GM19438 (cell line): ENCODE measurements around the gene SCUBE1.

Experiments
- ATAC-seq: cut with Tn5 transposase; IDR thresholded peaks from one replicate; pipeline ENCODE4 v1.9.1; 2021; ENCODE audit warnings: low read depth; ENCODE audit not compliant: unreplicated experiment

Gene SCUBE1

DNA sequence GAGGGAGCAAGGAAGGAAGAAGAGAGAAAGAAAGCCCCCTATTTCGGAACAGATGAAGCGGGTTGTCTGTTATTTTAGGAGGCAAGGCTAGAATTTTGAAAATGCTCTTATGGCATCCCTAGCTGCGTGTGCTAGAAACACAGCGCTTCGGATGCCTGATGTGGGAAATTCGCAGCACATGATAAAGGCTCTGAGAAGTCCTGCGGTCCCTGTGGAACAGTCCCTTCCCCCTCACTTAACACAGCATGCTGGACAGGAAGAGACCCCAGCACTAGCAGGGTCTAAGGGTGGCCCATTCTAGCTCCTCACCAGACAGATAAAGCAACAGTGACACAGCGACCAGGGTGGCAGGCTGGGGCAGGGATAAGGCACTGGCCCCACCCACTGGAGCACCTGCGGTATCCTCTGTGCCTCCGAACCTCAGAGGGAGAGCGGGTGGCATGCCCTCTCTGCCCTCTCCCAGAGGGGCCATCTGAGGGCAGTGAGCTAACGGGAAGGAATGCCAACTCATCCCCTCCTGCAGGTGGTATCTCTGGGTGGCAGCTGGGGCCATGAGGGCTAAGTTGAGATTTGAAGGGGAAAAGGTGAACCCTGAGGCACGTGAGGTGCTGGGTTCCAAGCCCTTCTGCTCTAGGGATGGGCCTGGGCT, 75.7 kb downstream of the SCUBE1 start:
- ATAC-seq, result no peak

DNA sequence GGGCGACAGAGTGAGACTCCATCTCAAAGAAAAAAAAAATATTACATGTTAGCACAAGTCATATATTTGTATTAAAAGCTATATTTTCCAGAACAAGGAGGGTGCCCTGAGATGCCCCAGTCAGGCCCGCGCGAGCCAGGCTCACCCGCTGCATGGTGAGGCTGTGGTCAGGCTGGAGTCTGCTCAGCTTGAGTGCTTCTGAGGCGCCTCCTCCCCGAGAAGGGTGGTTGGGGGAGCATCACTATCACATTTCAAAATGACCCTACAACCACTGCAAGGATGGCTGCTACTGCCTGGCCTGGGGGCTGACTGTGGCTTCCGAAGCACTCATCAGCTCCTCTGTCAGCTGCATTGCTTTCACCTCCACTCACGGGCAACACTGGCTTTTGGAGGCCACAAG, 77.1 kb downstream of the SCUBE1 start:
- ATAC-seq, result no peak

DNA sequence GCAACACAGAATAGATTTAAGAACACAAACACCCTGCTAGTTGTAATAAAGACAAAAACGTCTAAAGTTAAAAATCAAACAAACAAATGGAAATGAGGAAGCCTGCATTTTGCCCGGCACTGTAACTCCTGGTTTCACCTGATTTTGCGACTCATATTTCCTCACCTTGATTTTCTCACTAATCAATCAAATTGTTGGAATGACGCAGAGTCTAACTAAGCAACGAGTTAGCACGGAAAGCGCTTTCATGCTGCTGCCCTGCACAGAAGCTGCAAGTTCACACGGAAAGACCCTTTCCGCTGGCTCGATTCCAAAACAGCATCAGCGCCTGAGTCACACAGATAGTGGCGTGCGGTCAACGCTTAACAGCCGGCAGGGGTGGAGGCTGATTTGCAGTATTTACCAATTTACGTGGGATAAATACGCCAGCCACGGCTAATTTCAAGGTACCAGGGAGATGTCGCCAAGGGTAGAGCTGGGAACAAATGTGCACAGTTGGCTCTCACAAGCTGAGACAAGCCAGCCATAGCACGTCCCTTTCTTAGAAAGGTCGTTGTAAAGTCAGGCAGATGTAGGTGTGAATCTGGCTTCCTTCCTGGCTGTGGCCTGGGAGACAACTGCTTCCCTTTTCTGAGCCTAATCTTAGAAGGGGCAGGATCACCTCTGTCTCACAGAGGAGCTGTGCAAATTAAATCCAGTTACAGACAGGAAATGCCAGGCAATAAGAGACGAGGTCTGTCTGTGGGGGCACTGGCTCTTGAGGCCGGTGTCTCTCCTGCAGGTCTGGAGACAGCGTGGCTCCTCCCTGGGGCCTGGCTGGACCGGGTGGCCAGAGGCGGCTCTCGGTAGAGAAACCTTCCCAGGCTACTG, 79.3 kb downstream of the SCUBE1 start:
- ATAC-seq, result peak; percentile 56

DNA sequence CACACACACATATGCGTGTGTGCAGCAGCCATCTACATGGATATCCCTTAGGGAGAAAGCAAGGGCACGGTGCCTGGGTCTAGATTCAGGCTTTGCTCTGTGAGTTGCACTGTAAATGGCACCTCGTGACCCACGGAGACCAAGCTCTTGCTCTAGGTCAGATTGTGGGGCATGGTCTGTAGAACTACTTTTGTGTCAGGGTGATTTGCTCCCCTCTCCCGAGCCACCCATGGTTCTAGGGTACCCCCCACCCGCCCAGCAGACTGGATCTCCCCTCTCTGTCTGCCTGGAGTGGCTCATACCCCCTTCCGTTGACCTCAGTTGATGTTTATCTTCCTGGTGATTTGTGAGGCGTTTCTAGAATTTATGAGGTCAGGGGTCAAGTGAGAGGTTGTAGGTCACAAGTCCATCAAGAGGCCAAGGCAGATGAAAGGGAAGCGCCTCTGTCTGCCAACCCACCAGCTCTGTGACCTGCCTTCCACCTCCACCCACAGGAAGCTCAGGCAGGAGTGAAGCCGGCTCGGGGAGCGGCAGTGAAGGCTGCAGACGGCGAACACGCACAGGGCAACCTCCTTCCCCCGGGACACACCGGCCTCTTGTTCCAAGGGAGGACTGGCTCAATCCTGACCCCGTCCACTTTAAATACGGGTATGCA, 80.1 kb downstream of the SCUBE1 start:
- no peak for ATAC-seq

DNA sequence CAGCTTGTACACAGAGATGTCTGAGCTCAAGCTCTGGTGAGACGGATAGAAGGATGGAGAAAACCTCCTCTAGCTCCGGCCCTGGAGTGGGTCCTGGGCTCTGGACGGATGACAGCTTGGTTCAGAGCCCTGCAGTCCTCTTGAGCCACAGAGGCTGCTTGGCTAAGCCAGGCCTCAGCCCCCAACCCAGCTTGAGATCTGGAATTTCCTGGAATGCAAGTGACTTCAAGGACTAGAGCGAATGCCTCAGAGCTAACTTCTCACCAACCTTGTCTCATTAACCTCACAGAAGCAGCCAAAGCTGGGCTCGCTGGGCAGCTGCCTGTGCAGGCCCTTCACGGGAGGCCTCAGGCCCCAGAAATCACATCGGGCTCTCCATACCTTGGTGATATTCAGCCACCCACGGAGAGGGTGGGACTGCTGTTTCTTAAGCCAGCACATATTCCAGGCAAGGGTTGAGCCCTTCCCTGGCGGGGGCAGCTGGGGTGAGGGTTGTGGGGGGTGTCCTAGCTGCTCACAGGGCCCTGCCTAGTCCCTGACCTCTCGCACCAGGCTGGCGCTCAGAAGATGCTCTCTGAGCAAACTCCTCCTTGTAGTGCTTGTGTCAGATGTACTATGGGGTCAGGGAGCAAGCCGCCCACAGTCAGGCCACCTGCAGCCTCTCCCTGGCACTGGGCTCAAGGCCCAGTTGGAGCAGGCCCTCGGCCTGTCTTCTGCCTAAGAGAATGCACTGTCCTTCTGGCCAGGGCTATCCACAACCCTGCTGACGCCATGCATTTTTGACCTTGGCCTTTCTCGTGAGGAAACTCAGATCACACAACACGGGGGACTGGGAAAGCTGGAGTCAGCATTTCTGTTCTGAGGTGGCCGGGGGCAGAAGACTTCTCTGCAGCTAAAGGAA, 82.6 kb downstream of the SCUBE1 start:
- ATAC-seq, result no peak

DNA sequence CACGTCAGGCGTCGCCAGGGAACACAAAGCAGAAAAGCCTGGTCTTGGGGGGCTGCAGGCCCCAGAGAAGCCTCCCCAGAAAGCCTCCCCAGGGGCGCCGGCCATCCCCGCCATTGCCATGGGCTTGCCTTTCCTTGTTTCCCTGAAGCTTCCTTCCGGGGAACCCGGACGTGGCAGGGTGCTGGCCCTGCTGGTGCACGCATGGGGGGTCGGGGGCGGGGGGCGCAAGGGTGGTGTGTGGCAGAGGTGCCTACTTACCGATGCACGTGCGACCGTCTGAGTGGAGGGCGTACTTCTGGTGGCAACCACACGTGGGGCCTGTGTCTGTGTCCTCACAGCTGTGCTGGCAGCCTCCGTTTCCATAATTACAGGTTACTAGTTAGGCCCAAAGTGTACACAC, 85.2 kb downstream of the SCUBE1 start:
- ATAC-seq, result no peak

DNA sequence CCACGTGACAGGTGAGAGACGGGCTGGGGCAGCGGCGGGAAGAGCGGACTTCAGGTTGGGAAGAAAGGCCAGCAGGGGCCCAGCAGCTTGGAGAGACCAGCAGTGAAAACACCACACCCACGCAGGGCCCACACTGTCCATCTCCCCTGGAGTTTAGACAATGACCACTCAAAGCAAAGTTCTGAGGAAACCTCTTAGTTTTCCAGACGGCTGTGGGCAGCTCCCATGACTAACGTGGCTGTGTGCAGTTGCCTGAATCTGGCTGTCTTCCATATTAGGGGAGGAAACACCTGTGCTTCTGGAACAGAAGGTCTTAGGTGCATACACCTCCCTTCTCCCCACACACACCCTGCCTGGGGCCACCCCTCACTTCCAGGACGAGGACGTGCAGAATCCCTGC, 85.6 kb downstream of the SCUBE1 start:
- ATAC-seq, result no peak

DNA sequence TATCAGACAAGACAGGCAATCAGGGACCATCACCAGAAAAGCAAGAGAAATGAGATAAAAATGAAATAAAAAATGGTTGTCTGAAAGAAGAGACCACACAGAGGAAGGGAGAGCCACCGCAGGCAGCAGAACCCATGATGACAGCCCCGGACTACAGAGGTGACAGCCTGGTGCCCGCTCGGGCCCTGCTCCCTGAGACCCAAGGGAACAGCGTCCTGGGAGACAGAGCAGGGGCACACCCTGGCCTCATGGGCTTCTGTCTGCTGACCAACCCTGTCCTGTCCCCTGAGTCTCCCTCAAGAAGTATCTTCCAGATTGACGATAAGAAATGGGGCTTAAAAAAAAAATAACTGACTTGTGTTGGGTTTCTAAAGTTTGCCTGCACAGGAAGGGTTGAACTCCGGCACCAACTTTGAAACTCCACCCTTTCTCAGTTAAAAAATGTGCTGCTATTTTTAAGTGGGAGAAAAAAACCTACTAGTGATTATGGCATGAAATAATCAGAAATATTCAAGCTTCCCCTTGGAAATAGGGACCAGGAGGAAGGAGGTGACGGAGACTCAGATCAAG, 86.1 kb downstream of the SCUBE1 start:
- no peak for ATAC-seq

DNA sequence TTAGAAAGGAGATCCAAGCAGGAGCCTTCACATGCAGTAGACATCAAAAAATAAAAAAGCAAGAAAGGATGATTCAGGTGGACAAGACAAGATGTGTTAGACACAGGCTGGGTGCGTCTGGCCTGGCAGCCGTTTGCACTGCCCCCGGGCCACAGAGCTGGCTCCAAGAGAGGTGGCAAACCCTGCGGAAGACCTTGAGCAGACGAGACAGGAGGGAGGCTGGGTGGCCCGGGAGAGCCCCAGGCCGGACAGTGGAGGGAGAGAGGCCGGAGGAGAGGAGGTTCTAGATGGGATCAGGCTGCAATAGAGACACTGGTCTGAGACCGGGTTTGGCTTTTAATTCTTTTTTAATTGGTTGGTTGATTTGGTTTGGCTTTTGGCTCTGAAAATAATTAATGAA, 86.6 kb downstream of the SCUBE1 start:
- no peak for ATAC-seq

DNA sequence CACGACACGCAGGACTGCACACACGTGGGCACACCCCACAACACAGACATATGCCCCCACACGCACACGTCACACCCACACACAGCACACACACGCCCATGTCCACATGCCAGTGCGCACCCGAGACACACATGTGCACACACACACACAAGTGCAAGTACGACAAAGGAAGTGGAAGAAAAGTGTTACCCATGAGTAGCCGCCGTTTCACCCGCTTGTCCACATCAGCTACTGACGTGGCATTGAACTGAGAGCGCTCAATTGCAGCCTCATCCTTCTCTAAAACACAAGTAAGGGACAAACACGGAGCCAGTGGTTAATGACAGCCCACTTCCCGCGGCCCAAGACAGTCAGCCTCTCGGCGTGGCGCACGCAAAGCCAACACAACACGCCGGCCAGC, 87.9 kb downstream of the SCUBE1 start:
- ATAC-seq, result no peak

DNA sequence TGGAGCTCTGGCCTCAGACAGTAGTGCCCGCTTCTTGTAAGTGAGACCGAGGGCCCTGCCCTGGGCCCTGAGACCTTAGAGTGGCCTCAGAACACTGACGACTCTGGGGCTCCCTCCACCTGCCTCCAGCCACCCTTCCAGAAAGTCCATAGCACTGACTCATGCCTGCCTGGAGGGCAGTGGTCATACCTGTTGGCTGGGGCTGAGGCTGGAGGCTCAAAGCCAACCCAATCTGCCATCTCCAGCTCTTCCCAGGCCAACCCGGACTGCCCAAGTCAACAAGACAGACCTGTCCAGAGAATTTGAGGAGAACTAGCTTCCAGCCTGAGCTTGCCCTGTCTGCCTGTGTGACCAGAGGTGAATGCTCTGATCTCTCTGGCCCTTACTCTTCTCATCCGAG, 89.3 kb downstream of the SCUBE1 start:
- no peak for ATAC-seq

DNA sequence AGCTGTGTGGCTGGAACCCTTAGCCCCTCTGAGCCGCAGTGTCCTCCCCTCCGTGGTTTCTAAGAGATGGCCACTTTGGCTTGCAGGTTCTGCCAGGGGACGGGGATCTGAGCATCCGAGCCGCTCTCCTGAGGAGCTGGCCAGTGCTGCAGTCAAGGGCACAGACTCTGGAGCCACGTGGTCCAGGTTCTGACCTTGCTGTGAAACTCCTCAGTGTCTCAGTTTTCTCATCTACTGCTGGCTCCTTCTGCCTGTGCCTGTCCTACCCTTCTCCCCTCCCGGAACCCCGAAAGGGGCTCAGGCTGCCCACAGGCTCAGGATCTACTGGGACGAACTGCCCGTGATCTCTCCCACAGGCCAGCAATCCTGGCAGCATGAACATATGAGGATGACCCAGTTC, 90.9 kb downstream of the SCUBE1 start:
- ATAC-seq, result no peak

DNA sequence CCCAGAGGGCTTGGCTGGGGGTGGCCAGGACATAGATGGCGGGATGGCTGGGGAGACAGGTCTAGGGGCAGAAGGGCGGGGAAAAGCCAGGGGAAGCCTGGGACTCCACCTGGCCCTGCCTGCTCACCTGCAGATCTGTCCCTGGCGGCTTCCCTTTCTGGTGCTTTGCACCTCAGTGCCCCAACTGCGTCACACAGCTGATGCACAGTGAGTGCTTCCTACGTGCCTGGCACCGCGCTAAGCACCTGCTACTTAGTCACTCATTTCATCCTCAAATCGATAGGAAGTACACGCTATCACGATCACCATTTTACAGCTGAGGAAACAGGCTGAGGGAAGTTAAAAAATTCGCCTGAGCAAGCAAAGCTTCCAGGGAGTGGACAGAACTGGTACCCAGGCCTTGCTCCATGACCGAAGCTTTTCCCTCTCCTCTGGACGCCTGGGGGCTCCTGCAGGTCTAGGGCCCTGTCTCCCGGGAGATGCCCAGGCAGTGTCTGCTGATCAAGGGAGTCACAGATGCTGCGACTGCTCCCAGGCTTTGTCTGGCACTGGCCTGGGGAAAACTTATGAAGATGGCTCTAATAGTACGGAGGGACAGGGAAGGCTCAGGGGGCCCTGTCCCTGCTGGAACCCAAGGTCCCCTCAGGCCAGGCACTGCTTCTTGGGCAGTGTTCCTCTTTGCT, 93.2 kb downstream of the SCUBE1 start:
- no peak for ATAC-seq

DNA sequence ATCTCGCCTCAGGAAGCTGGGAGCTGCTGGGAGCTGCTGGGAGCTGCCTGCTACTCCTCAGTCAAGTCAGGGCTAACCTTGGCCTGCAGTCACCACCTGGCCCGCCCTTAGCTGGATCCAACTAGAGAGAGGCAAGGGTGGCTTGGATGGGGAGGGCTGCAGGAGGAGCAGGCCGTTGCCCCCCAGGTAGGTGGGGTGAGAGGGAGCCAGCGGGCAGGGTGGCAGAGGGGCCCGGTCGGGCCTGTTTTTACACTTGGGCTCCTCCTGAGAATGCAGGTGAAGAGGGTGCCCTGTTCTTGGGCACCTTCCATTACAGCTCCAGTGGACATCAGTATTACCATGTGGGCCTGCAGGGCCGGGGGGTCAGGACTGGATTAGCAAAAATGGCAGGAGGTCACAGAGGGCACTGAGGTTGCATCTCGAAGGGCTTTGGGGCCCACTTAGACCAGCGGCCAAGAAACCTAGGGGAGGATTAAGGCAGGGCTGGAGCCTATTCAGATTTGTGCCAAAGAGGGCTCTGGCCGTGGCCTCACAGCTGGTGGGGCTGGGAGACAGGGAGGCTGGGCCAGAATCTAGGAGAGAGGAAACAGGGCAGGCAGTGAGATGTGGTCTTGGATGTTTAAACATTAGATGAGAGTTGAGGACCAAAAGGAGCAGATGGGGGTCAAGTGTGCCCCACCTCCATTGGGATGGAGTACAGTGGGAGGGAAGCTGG, 95.5 kb downstream of the SCUBE1 start:
- no peak for ATAC-seq

DNA sequence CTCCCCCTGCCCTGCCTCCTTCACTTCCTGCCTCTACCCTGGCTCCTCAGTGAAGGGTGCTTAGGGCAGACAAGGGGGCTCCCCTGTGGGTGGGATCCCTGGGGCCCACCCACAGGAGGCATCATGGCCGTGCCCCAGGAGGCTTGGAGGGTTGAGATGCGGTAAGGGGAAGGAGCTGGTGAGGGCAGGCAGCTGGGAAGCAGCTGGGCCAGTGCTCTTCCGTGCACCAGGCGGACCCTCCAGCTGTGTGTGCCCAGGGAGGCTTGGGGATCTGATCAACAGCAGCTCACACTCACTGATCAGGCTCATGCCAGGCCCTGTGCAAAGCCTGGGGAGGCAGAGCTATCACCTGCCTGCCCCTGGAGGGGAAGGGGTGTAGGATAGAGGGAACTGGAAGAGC, 97.0 kb downstream of the SCUBE1 start:
- ATAC-seq, result no peak

DNA sequence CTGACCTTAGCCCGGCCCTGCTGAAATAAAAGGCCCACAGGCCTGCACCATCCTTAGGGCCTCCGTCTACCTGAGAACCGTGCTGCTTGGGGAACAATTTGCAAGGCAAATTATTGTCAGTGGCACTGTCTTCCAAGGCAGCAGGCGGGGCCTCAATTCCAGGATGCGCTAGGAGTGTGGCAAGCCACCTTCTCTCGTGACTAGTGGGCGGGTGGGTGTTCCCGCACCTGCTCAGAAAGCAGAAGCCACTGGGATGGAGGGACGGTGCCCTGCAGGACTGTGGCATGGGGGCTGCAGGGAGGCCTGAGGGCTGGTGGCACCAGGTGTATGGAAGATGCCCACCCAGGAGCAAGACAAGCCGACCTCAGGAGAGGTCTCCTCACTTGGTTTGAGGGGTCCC, 97.5 kb downstream of the SCUBE1 start:
- ATAC-seq, result no peak

DNA sequence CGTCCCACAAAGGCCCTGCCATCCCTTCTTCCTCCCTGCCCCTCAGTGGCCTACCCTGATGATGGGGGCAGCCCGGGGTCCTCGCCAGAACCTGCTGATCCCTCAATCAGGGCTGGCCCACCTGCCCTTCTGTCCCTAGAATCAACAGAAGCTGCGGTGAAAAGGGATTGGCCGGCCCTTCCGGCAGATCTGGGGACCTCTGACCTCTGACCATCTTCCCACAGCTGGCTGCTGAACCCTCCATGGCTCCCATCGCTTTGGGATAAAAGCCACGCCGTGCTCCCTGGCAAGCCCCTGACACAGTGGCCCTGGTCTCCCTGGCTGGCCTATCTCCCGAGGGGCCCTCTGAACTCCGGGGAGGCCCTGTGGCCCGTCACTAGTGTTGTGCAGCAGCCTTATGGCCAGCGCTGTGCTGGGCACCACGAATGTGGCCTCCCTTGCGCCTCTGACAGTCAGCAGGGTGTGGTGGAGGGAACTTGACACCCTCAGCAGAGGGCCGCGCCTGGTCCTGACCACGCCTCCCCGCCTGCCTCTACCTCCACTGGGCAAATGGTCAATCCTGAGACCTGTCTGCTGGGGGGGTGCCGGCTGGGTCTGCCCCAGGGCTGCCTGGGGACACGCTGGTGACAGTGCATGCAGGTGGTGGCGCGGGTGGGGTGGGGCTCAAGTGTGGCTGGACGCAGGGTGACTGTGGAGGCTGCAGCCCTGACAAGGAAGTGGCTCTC, 98.2 kb downstream of the SCUBE1 start:
- no peak for ATAC-seq

DNA sequence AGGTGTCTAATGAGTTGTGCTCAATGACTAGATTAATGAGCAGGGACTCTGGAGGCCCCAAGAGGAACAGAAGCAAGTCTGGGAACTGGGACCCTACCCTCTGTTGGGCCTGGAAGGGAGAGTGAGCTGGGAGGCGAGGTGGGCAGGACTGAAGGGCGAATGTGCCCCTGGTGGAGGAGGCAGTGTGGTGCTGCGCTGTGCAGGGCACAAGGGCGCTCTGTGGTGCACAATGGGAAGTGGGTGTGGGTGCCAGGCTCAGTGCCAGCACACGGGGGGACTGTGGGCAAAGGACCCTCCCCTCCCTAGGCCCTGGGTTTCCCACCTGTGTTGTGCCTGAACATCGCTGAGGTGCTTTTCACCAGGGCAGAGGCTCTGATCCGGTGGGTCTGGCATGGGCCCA, 98.8 kb downstream of the SCUBE1 start:
- no peak for ATAC-seq

DNA sequence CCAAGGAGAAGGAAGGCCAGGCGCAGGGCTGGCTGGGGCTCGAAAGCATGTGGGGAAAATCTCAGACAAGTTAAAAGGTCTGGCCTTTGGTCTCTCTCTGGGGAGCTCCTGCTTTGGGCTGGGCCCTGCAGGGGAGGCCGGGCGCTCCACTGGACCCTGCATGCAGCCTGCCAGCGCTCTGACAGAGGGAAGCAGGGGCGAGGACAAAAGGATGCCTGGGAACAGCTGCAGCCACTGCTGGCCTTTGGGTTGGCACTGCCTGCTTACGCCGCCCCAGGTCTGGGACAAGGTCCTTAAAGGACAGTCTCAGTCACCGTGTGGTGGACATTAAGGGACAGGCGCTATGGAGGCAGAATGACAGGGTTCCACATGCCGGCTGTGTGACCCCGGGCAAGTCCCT, 99.8 kb downstream of the SCUBE1 start:
- ATAC-seq, result no peak
